ENCODE results near the gene SPAG17.

- TF ChIP-seq, protein P1, sequence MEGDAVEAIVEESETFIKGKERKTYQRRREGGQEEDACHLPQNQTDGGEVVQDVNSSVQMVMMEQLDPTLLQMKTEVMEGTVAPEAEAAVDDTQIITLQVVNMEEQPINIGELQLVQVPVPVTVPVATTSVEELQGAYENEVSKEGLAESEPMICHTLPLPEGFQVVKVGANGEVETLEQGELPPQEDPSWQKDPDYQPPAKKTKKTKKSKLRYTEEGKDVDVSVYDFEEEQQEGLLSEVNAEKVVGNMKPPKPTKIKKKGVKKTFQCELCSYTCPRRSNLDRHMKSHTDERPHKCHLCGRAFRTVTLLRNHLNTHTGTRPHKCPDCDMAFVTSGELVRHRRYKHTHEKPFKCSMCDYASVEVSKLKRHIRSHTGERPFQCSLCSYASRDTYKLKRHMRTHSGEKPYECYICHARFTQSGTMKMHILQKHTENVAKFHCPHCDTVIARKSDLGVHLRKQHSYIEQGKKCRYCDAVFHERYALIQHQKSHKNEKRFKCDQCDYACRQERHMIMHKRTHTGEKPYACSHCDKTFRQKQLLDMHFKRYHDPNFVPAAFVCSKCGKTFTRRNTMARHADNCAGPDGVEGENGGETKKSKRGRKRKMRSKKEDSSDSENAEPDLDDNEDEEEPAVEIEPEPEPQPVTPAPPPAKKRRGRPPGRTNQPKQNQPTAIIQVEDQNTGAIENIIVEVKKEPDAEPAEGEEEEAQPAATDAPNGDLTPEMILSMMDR (conservative IDR thresholded peaks at IDR 0.05; ENCODE audit: low read length) = no peak
- no peak for TF ChIP-seq EZH2phosphoT487 (IDR thresholded peaks at IDR 0.05; ENCODE audit: borderline replicate concordance, low read depth, low read length)
Observed at GRCh38 chr1:118190561-118190960, 5.5 kb upstream of the SPAG17 start.

Measured in OCI-LY7 (cell line).